ENCODE results near the gene PHF12.

GRCh38 chr17:28907709-28908475, 43.4 kb downstream of the PHF12 start:
- no peak for TF ChIP-seq CTCF (IDR thresholded peaks at IDR 0.05)
- TF ChIP-seq POLR2AphosphoS5 (IDR thresholded peaks at IDR 0.05; ENCODE audit: low read depth, low read length) = 0 out of 2 replicates have a peak, but pooled peaks have one; percentile 24
- no peak for TF ChIP-seq SIN3A (IDR thresholded peaks at IDR 0.05; ENCODE audit: borderline replicate concordance, insufficient read depth, low read depth, low read length)
- TF ChIP-seq TCF7L2 (IDR thresholded peaks at IDR 0.05; ENCODE audit: low read depth, low read length) = no peak
- TF ChIP-seq REST (IDR thresholded peaks at IDR 0.05; ENCODE audit: insufficient read depth in 1 of 2, low read depth in 2 of 2, low read length in 1 of 2) = no peak
